Measurements from ENCODE around the gene SLX9.

DNA sequence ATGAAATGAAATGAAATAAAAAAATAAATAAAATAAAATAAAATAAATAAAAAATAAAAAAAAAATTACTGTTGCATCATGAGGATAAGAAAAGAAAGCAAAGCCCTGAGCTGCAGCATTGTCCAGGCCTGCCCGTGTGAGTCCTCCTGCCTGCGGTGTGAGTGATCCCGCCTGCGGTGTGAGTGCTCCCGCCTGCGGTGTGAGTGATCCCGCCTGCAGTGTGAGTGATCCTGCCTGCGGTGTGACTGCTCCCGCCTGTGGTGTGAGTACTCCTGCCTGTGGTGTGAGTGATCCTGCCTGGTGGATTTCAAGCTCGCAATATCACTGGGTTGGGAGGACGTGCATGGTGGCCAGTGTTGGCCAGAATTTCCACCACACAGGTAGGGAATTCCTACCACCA lies 44.0 kb upstream of the SLX9 start:
- TF ChIP-seq JUN (IDR thresholded peaks at IDR 0.05; ENCODE audit: borderline replicate concordance, insufficient read depth, insufficient read length, low read depth): no peak
- TF ChIP-seq POLR2AphosphoS5 (IDR thresholded peaks at IDR 0.05; ENCODE audit: insufficient read depth, low read depth, low read length): no peak
- TF ChIP-seq, protein P1, sequence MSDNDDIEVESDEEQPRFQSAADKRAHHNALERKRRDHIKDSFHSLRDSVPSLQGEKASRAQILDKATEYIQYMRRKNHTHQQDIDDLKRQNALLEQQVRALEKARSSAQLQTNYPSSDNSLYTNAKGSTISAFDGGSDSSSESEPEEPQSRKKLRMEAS (IDR thresholded peaks at IDR 0.05; ENCODE audit: insufficient read depth, insufficient read length): no peak

Measured in endothelial cell of umbilical vein (primary cell).